DOHH2 (cell line): ENCODE data around the gene REEP6.

Experiments
- H3F3A ChIP-seq: fragments of 200-600 bp; sonication (generic), shearing (Covaris generic); 2 replicates; pipeline ENCODE4 v1.6.0; 2016; ENCODE audit warnings: antibody characterized with exemption, mild to moderate bottlenecking; ENCODE audit not compliant: control insufficient read depth, insufficient read depth
- H3K27ac ChIP-seq: fragments of 200-600 bp; sonication (generic); 2 replicates; pipeline ENCODE4 v1.5.1; 2014; ENCODE audit warnings: low read depth, mild to moderate bottlenecking, low read length, moderate library complexity
- H3K27me3 ChIP-seq: fragments of 200-600 bp; sonication (generic); 2 replicates; pipeline ENCODE4 v1.6.1; 2014; ENCODE audit warnings: mild to moderate bottlenecking, low read length, mixed read lengths; ENCODE audit not compliant: control insufficient read depth
- H3K36me3 ChIP-seq: fragments of 200-600 bp; sonication (generic); 2 replicates; pipeline ENCODE4 v1.6.1; 2014; ENCODE audit warnings: mild to moderate bottlenecking, low read length, moderate library complexity, mixed read lengths; ENCODE audit not compliant: control insufficient read depth
- H3K4me1 ChIP-seq: fragments of 200-600 bp; sonication (generic); 2 replicates; pipeline ENCODE4 v1.6.1; 2014; ENCODE audit warnings: mild to moderate bottlenecking, low read length, mixed read lengths; ENCODE audit not compliant: control insufficient read depth
- H3K4me2 ChIP-seq: fragments of 200-600 bp; sonication (generic); 2 replicates; pipeline ENCODE4 v1.6.0; 2014; ENCODE audit warnings: mild to moderate bottlenecking, low read length, moderate library complexity
- H3K4me3 ChIP-seq: fragments of 200-600 bp; sonication (generic); 2 replicates; pipeline ENCODE4 v1.5.1; 2014; ENCODE audit warnings: mild to moderate bottlenecking, low read length, mixed read lengths
- H3K79me2 ChIP-seq: fragments of 200-600 bp; sonication (generic); 2 replicates; pipeline ENCODE4 v1.6.1; 2014; ENCODE audit warnings: mild to moderate bottlenecking, low read length, mixed read lengths; ENCODE audit not compliant: control insufficient read depth
- H3K9me2 ChIP-seq: fragments of 200-600 bp; sonication (generic); replicated peaks from 2 replicates; pipeline ENCODE4 v1.6.1; 2014; ENCODE audit warnings: mild to moderate bottlenecking, low read length, mixed read lengths; ENCODE audit not compliant: control insufficient read depth
- H3K9me3 ChIP-seq: fragments of 200-600 bp; sonication (generic); 2 replicates; pipeline ENCODE4 v1.6.1; 2014; ENCODE audit warnings: antibody characterized with exemption, low read length, mixed read lengths; ENCODE audit not compliant: control insufficient read depth, insufficient read depth
- H4K20me1 ChIP-seq: fragments of 200-600 bp; sonication (generic); 2 replicates; pipeline ENCODE4 v1.6.0; 2014; ENCODE audit warnings: low read depth, mild to moderate bottlenecking, antibody characterized with exemption, low read length, moderate library complexity; ENCODE audit not compliant: control insufficient read depth, insufficient read depth
- EZH2phosphoT487 ChIP-seq: fragments of 200-600 bp; sonication (generic); IDR thresholded peaks from 2 replicates; pipeline ENCODE4 v1.6.1; 2017; ENCODE audit warnings: borderline replicate concordance, mild to moderate bottlenecking, antibody characterized with exemption, low read length, moderate library complexity, mixed read lengths
- TF ChIP-seq, protein P1 (sequence below): fragments of 200-600 bp; sonication (generic); IDR thresholded peaks from one replicate; pipeline ENCODE4 v1.5.1; 2014; ENCODE audit warnings: antibody characterized with exemption, mild to moderate bottlenecking, low read depth, low read length; ENCODE audit not compliant: poor library complexity, severe bottlenecking

The REEP6 gene

GRCh38 chr19:1445932-1446712, 44.9 kb upstream of the REEP6 start:
- no peak overlapping the region for H3K4me2 ChIP-seq
- peaks cover 10% of the 10 kb centered on the region; the same call in 1 of the 2 replicates for H4K20me1 ChIP-seq
- peaks cover 36% of the 10 kb centered on the region for H3F3A ChIP-seq
- H3K27ac ChIP-seq = no peak overlapping the region
- H3K4me3 ChIP-seq = no peak overlapping the region
- peaks cover 52% of the 10 kb centered on the region for H3K4me1 ChIP-seq
- peaks cover 5% of the 10 kb centered on the region for H3K79me2 ChIP-seq
- peaks cover 37% of the 10 kb centered on the region for H3K27me3 ChIP-seq
- peaks cover 17% of the 10 kb centered on the region for H3K36me3 ChIP-seq
- no peaks in the 10 kb centered on the region for H3K9me2 ChIP-seq
- no peak for TF ChIP-seq EZH2phosphoT487
- TF ChIP-seq, protein P1, sequence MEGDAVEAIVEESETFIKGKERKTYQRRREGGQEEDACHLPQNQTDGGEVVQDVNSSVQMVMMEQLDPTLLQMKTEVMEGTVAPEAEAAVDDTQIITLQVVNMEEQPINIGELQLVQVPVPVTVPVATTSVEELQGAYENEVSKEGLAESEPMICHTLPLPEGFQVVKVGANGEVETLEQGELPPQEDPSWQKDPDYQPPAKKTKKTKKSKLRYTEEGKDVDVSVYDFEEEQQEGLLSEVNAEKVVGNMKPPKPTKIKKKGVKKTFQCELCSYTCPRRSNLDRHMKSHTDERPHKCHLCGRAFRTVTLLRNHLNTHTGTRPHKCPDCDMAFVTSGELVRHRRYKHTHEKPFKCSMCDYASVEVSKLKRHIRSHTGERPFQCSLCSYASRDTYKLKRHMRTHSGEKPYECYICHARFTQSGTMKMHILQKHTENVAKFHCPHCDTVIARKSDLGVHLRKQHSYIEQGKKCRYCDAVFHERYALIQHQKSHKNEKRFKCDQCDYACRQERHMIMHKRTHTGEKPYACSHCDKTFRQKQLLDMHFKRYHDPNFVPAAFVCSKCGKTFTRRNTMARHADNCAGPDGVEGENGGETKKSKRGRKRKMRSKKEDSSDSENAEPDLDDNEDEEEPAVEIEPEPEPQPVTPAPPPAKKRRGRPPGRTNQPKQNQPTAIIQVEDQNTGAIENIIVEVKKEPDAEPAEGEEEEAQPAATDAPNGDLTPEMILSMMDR = no peak
- no peaks in the 10 kb centered on the region for H3K9me3 ChIP-seq

DNA sequence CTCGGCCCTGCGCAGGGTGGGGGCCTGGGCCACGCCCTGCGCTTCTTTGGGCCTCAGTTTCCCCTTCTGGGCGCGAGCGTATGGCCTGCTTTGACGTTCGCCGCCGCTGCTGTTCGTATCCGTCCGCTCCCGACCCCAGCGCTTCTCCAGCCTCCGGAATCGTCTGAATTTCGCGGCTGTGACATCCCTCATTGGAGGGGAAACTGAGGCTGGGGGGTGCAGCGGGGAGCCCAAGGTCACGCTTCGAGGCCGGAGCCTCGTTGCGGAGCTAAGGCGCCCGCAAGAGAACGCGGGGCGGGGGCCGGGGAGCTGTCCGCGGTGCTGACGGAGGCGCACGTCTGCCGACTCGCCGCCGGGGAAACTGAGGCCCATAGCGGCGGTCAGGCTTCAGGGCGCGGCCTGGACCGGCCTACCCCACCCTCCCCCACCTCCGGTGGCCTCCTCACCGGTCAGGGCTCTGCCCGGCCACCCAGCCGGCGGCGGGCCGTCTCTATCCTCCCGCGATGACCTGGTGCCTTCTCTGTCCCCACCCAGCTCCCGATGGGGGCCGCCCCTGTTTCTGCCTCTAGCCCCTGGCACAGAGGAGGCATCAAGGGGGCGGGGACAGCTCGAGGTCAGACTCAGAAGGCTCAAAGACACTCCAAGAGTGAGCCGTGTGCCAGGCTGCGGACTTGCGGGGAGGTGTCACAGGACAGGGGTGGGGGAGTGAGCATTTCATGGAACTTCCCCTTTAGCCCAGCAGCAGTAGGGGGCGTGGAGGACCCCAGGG, 44.1 kb upstream of the REEP6 start:
- no peak overlapping the region for H3K4me2 ChIP-seq
- H3K27me3 ChIP-seq = peaks cover 41% of the 10 kb centered on the region
- H3K4me1 ChIP-seq = peaks cover 45% of the 10 kb centered on the region
- H3K9me3 ChIP-seq = no peaks in the 10 kb centered on the region
- TF ChIP-seq, protein P1 = no peak
- TF ChIP-seq EZH2phosphoT487 = no peak
- 0 out of 2 replicates have a peak, but pooled peaks cover 6% of the 10 kb centered on the region for H4K20me1 ChIP-seq
- peaks cover 29% of the 10 kb centered on the region for H3F3A ChIP-seq
- no peaks in the 10 kb centered on the region for H3K79me2 ChIP-seq
- H3K9me2 ChIP-seq = no peaks in the 10 kb centered on the region
- H3K4me3 ChIP-seq = no peak overlapping the region
- H3K27ac ChIP-seq = no peak overlapping the region
- H3K36me3 ChIP-seq = peaks cover 10% of the 10 kb centered on the region

GRCh38 chr19:1447504-1447903, 43.5 kb upstream of the REEP6 start:
- TF ChIP-seq, protein P1 = no peak
- no peak for TF ChIP-seq EZH2phosphoT487
- Histone ChIP-seq H3F3A (peaks cover 23% of the 10 kb centered on the region), H3K27ac (no peak overlapping the region), H3K4me2 (no peak overlapping the region), H3K4me3 (no peak overlapping the region), H3K27me3 (peaks cover 41% of the 10 kb centered on the region), H4K20me1 (0 out of 2 replicates have a peak, but pooled peaks cover 6% of the 10 kb centered on the region), H3K4me1 (peaks cover 40% of the 10 kb centered on the region), H3K79me2 (no peaks in the 10 kb centered on the region), H3K9me3 (no peaks in the 10 kb centered on the region), H3K9me2 (no peaks in the 10 kb centered on the region), H3K36me3 (peaks cover 3% of the 10 kb centered on the region)
